GM12865 (cell line): ENCODE results near the gene GJB6.
A peak's percentile ranks its signal among the peaks of the same experiment; 100 is the strongest.

ENCODE experiments used
- DNase-seq: peaks from one replicate; pipeline ENCODE4 v3.0.0; 2010; ENCODE audit warnings: low read depth
- H3K4me3 ChIP-seq: 2 replicates; pipeline ENCODE4 v1.5.1; 2011; ENCODE audit warnings: mild to moderate bottlenecking, low read depth, low read length, control low read depth
- CTCF ChIP-seq: IDR thresholded peaks from 2 replicates; pipeline ENCODE4 v1.5.1; 2011; ENCODE audit warnings: low read length, control low read depth, low read depth, inconsistent platforms; ENCODE audit not compliant: insufficient read depth; ENCODE audit errors: missing control alignments

GJB6 gene

GRCh38 chr13:20206698-20207235, 25.4 kb downstream of the GJB6 start:
- TF ChIP-seq CTCF = no peak
- DNase-seq = no peak

GRCh38 chr13:20206065-20206697, 25.9 kb downstream of the GJB6 start:
- DNase-seq = no peak
- no peak overlapping the region for H3K4me3 ChIP-seq
- no peak for TF ChIP-seq CTCF

More at GRCh38 chr13:20206698-20207235, 25.4 kb downstream of the GJB6 start:
- no peak overlapping the region for H3K4me3 ChIP-seq

GRCh38 chr13:20198781-20199180, 33.3 kb downstream of the GJB6 start:
- H3K4me3 ChIP-seq = no peak overlapping the region
- DNase-seq = no peak
- no peak for TF ChIP-seq CTCF

- H3K4me3 ChIP-seq = no peak overlapping the region
- DNase-seq = peak; percentile 65
- TF ChIP-seq CTCF = peak; percentile 70
Measured at GRCh38 chr13:20197361-20197834, 34.7 kb downstream of the GJB6 start.

- TF ChIP-seq CTCF = no peak
- no peak for DNase-seq
Measured at GRCh38 chr13:20195801-20196200, 36.3 kb downstream of the GJB6 start.

GRCh38 chr13:20193907-20194631, 38.0 kb downstream of the GJB6 start:
- TF ChIP-seq CTCF = no peak
- H3K4me3 ChIP-seq = peak overlapping the region; percentile 58
- DNase-seq = peak; percentile 66

More at GRCh38 chr13:20195801-20196200, 36.3 kb downstream of the GJB6 start:
- no peak overlapping the region for H3K4me3 ChIP-seq
